ENCODE measurements around the gene PAGR1. TPM values are rescaled to one million over a fixed set of nuclear protein-coding genes. Genes with fewer than 3 reads are reported as not detected.

Gene PAGR1
- polyA plus RNA-seq, 3 donors from 2014 or later = 44.8 to 55.2 (median 46.1) TPM

- Mint-ChIP-seq H3K36me3 (peaks cover 4 to 10% (median 5%) of the 10 kb centered on the region in 3 donors), H3K27me3 (ENCODE audit: low read depth in 3 of 3) (peaks cover 22 to 33% (median 30%) of the 10 kb centered on the region in 3 donors), H3K4me3 (peak overlapping the region; percentile 52 to 87 (median 85)), H3K9me3 (no peaks in the 10 kb centered on the region), H3K4me1 (peaks cover 56 to 57% of the 10 kb centered on the region in 2 donors), H3K27ac (peak overlapping the region in 4 of 6 donors; percentile 40 to 48 (median 45))
- DNase-seq = no peak
Observed at GRCh38 chr16:29812754-29813643, 3.0 kb upstream of the PAGR1 start.

- peak overlapping the region in 1 of 6 donors; percentile 35 for H3K27ac Mint-ChIP-seq
Observed at GRCh38 chr16:29813644-29814562, 2.0 kb upstream of the PAGR1 start.

GRCh38 chr16:29814592-29814991 is 1.4 kb upstream of the PAGR1 start:
- Mint-ChIP-seq H3K4me1 (peaks cover 58 to 61% of the 10 kb centered on the region in 2 donors), H3K27me3 (ENCODE audit: low read depth in 3 of 3) (peaks cover 19 to 26% (median 25%) of the 10 kb centered on the region in 3 donors), H3K27ac (peak overlapping the region in 5 of 6 donors; percentile 45 to 95 (median 66)), H3K4me3 (peak overlapping the region; percentile 28 to 99 (median 52)), H3K36me3 (peaks cover 0 to 16% (median 5%) of the 10 kb centered on the region in 3 donors), H3K9me3 (no peaks in the 10 kb centered on the region)
- no peak for DNase-seq

More at GRCh38 chr16:29813644-29814562, 2.0 kb upstream of the PAGR1 start:
- Mint-ChIP-seq H3K36me3 (peaks cover 0 to 11% (median 5%) of the 10 kb centered on the region in 3 donors), H3K4me3 (peak overlapping the region in 4 of 5 donors; percentile 10 to 50 (median 27)), H3K27me3 (ENCODE audit: low read depth in 3 of 3) (peaks cover 19 to 27% (median 23%) of the 10 kb centered on the region in 3 donors), H3K9me3 (no peaks in the 10 kb centered on the region), H3K4me1 (peaks cover 56% of the 10 kb centered on the region in 2 donors)
- DNase-seq = no peak

GRCh38 chr16:29815032-29815721 is 775 bp upstream of the PAGR1 start:
- peaks cover 0 to 17% (median 5%) of the 10 kb centered on the region in 3 donors for H3K36me3 Mint-ChIP-seq
- peak overlapping the region; percentile 93 to 99 (median 99) for H3K4me3 Mint-ChIP-seq
- no peaks in the 10 kb centered on the region for H3K9me3 Mint-ChIP-seq
- DNase-seq = no peak
- H3K4me1 Mint-ChIP-seq = peaks cover 58 to 67% of the 10 kb centered on the region in 2 donors
- peaks cover 16 to 22% (median 22%) of the 10 kb centered on the region in 3 donors for H3K27me3 Mint-ChIP-seq (ENCODE audit: low read depth in 3 of 3)
- H3K27ac Mint-ChIP-seq = peak overlapping the region; percentile 46 to 100 (median 96)

- H3K4me1 Mint-ChIP-seq = peaks cover 59 to 68% of the 10 kb centered on the region in 2 donors
Observed at GRCh38 chr16:29816694-29817441, 916 bp downstream of the PAGR1 start.

DNA sequence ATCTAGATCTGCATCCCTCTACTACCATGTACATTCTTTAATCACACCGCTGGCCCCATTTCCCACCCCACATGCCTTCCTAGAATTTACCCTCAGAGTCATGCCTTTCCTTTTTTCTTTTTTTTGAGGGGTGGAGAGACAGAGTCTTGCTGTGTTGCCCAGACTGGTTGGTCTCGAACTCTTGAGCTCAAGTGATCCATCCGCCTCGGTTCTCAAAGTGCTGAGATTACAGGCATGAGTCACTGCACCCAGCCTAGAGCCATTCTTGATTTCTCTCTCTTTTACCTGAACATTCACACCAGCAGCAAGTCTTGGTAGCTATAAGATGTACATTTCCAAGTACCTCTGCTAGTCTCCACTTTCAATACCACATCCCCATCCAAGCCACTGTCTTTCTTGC is 2.1 kb downstream of the PAGR1 start:
- Mint-ChIP-seq H3K4me1 (peaks cover 64 to 78% of the 10 kb centered on the region in 2 donors), H3K27ac (peak overlapping the region; percentile 66 to 88 (median 74)), H3K9me3 (no peaks in the 10 kb centered on the region), H3K27me3 (ENCODE audit: low read depth in 3 of 3) (peaks cover 9% of the 10 kb centered on the region in 3 donors), H3K36me3 (peaks cover 0 to 21% (median 5%) of the 10 kb centered on the region in 3 donors), H3K4me3 (peak overlapping the region; percentile 65 to 82 (median 76))
- no peak for DNase-seq

More at GRCh38 chr16:29816694-29817441, 916 bp downstream of the PAGR1 start:
- Mint-ChIP-seq H3K4me3 (peak overlapping the region; percentile 93 to 99 (median 99)), H3K9me3 (no peaks in the 10 kb centered on the region), H3K36me3 (peaks cover 0 to 21% (median 5%) of the 10 kb centered on the region in 3 donors), H3K27me3 (ENCODE audit: low read depth in 3 of 3) (peaks cover 9 to 12% (median 12%) of the 10 kb centered on the region in 3 donors), H3K27ac (peak overlapping the region; percentile 94 to 99 (median 96))
- DNase-seq = peak in 2 of 3 donors; percentile 40 to 47

DNA sequence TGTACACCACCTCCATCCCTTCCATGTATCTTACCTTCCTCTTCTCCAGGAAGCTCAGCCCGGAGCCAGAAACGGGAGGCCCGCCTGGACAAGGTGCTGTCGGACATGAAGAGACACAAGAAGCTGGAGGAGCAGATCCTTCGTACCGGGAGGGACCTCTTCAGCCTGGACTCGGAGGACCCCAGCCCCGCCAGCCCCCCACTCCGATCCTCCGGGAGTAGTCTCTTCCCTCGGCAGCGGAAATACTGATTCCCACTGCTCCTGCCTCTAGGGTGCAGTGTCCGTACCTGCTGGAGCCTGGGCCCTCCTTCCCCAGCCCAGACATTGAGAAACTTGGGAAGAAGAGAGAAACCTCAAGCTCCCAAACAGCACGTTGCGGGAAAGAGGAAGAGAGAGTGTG is 3.6 kb downstream of the PAGR1 start:
- Mint-ChIP-seq H3K27ac (peak overlapping the region; percentile 82 to 97 (median 95)), H3K9me3 (no peaks in the 10 kb centered on the region), H3K27me3 (ENCODE audit: low read depth in 3 of 3) (peaks cover 9% of the 10 kb centered on the region in 3 donors), H3K4me1 (peaks cover 66 to 78% of the 10 kb centered on the region in 2 donors), H3K4me3 (peak overlapping the region; percentile 93 to 98 (median 95)), H3K36me3 (peaks cover 0 to 21% (median 5%) of the 10 kb centered on the region in 3 donors)
- DNase-seq = no peak

- H3K4me1 Mint-ChIP-seq = peaks cover 66 to 77% of the 10 kb centered on the region in 2 donors
- no peaks in the 10 kb centered on the region for H3K9me3 Mint-ChIP-seq
- peaks cover 0 to 24% (median 5%) of the 10 kb centered on the region in 3 donors for H3K36me3 Mint-ChIP-seq
- peaks cover 9% of the 10 kb centered on the region in 3 donors for H3K27me3 Mint-ChIP-seq (ENCODE audit: low read depth in 3 of 3)
- peak within 1 kb of the TSS; percentile 82 to 97 (median 95) for H3K27ac Mint-ChIP-seq
- peak within 1 kb of the TSS; percentile 93 to 98 (median 95) for H3K4me3 Mint-ChIP-seq
- DNase-seq = peak in 1 of 3 donors; percentile 30
Observed at GRCh38 chr16:29820271-29820701, 4.3 kb downstream of the PAGR1 start, which contains the start of gene MVP. TSS of gene MVP (plus strand) at chr16:29820462. CDS start at chr16:29830550, 10,088 bp downstream.

DNA sequence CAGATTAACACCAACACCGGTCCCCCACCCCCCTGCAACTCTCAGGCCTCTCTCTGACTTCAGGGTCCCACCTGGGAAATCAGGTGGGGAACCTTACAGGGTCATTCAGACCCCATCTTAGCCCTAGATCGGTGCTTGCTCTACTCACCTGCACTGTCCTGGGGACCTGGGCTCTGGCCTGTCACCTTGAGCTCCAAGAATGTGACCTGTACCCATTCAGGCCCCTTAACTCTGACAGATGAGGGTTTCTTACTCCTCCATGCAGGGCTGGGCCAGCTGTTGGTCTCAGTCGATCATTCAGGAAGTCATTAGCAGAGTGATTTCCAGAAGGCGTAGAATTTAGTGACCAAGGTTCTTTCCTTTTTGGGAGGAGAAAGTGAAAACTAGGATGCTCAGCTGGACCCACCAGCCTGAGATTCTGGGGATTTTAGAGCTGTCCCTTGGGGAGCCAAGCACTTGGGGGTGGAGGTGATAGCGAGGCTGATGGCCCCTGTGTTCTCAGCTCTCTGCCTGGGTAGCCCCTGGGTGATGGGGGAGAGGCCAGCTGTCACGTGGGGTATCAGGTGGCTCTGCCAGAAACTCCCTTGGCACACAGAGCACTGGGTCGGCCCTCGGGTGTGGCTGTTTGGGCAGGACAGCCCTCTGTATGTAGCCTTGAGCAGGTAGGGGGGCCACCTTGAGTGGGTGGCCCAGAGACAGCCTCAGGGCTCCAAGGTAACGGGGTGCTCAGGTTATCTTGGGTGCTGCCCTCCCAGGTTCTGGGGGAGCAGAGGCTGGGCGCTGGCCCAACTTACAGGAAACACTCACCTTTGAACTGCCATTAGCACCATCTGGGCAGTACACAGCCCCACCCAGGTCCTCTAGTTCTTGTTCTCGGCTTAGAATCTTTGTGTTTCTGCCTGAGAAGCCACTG is 5.0 kb downstream of the PAGR1 start:
- peak overlapping the region; percentile 82 to 97 (median 95) for H3K27ac Mint-ChIP-seq
- DNase-seq = peak; percentile 47 to 58 (median 51)
- peaks cover 0 to 21% (median 5%) of the 10 kb centered on the region in 3 donors for H3K36me3 Mint-ChIP-seq
- peaks cover 2 to 3% (median 3%) of the 10 kb centered on the region in 3 donors for H3K27me3 Mint-ChIP-seq (ENCODE audit: low read depth in 3 of 3)
- H3K4me3 Mint-ChIP-seq = peak overlapping the region; percentile 93 to 98 (median 95)
- H3K9me3 Mint-ChIP-seq = no peaks in the 10 kb centered on the region
- peaks cover 67 to 77% of the 10 kb centered on the region in 2 donors for H3K4me1 Mint-ChIP-seq

DNA sequence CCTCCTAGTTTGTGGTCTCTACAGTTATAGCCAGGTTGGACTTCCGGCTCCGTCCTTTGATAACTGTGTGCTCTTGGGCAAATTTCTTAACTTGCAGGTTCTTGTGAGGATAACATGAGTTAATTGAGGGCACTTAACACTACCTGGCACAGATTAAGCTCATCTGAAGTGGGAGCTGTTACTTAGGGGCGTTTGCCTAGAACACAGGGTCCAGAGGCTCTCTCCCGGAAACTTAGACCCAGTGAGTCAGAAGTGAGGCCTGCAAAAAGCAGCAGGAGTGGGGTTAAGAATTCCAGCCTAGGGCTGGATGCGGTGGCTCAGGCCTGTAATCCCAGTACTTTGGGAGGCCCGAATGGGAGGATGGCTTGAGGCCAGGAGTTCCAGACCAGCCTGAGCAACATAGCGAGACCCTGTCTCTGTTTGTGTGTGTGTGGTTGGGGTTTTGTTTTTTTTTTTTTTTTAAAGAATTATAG is 5.7 kb downstream of the PAGR1 start:
- no peaks in the 10 kb centered on the region for H3K9me3 Mint-ChIP-seq
- H3K36me3 Mint-ChIP-seq = peaks cover 0 to 20% (median 5%) of the 10 kb centered on the region in 3 donors
- peaks cover 68 to 75% of the 10 kb centered on the region in 2 donors for H3K4me1 Mint-ChIP-seq
- peaks cover 2% of the 10 kb centered on the region in 3 donors for H3K27me3 Mint-ChIP-seq (ENCODE audit: low read depth in 3 of 3)
- H3K4me3 Mint-ChIP-seq = peak overlapping the region; percentile 93 to 98 (median 95)
- no peak for DNase-seq
- H3K27ac Mint-ChIP-seq = peak overlapping the region; percentile 82 to 97 (median 95)

GRCh38 chr16:29824589-29825144 is 8.7 kb downstream of the PAGR1 start:
- Mint-ChIP-seq H3K36me3 (peaks cover 0 to 7% (median 0%) of the 10 kb centered on the region in 3 donors), H3K27me3 (ENCODE audit: low read depth in 3 of 3) (no peaks in the 10 kb centered on the region), H3K4me3 (peak overlapping the region in 2 of 5 donors; percentile 22 to 35), H3K27ac (peak overlapping the region in 5 of 6 donors; percentile 37 to 81 (median 64)), H3K4me1 (peaks cover 56 to 59% of the 10 kb centered on the region in 2 donors), H3K9me3 (no peaks in the 10 kb centered on the region)
- DNase-seq = no peak

Data from immature natural killer cell (primary cell).